ENCODE measurements around the gene CUL4B. TPM values are rescaled to one million over a fixed set of nuclear protein-coding genes. Genes with fewer than 3 reads are reported as not detected.

The CUL4B gene
- total RNA-seq, 1 experiment from 2014 or later, result 50.6 TPM

DNA sequence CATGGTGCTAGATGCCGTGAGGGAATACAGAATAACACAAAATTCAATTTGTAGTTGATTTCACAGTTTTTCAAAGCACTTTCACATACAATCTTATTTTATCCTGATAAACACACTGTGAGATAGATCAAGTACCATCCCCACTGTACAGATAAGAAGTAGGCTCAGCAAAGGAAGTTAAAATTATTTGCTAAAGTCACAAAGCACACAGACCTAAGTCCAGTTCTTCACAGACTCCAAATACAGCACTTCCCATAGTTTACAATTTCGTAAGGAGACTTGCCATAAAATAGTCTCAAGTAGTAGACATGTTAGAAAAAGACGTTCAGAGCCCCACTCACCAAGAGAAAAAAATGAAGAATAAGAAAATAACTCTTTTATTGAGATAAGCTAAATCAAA lies 7.8 kb upstream of the CUL4B start:
- no peak overlapping the region for H3K9ac ChIP-seq (ENCODE audit: low read length)
- H3K27ac ChIP-seq (ENCODE audit: low read length), result no peak overlapping the region
- 0 out of 2 replicates have a peak, but pooled peaks cover 4% of the 10 kb centered on the region for H3K4me1 ChIP-seq (ENCODE audit: low read length)
- no peak overlapping the region for H2AFZ ChIP-seq (ENCODE audit: low read length)
- H3K9me2 ChIP-seq (replicated peaks; ENCODE audit: insufficient read depth, low read length), result no peaks in the 10 kb centered on the region
- H3K9me3 ChIP-seq (ENCODE audit: low read length), result no peaks in the 10 kb centered on the region
- no peaks in the 10 kb centered on the region for H3K27me3 ChIP-seq (ENCODE audit: low read length)
- no peak for DNase-seq
- H3K79me2 ChIP-seq (ENCODE audit: low read length), result no peaks in the 10 kb centered on the region
- H4K20me1 ChIP-seq (ENCODE audit: insufficient read depth, low read depth, low read length), result no peaks in the 10 kb centered on the region
- H3K4me2 ChIP-seq (ENCODE audit: low read depth, low read length, poor library complexity, severe bottlenecking), result no peak overlapping the region
- no peak overlapping the region for H3K4me3 ChIP-seq (ENCODE audit: low read length)
- H3K36me3 ChIP-seq (ENCODE audit: insufficient read depth, low read length), result no peaks in the 10 kb centered on the region

- no peak overlapping the region for H3K27ac ChIP-seq (ENCODE audit: low read length)
- H3K36me3 ChIP-seq (ENCODE audit: insufficient read depth, low read length), result no peaks in the 10 kb centered on the region
- H3K4me3 ChIP-seq (ENCODE audit: low read length), result no peak overlapping the region
- no peaks in the 10 kb centered on the region for H4K20me1 ChIP-seq (ENCODE audit: insufficient read depth, low read depth, low read length)
- no peak overlapping the region for H2AFZ ChIP-seq (ENCODE audit: low read length)
- no peaks in the 10 kb centered on the region for H3K27me3 ChIP-seq (ENCODE audit: low read length)
- no peaks in the 10 kb centered on the region for H3K79me2 ChIP-seq (ENCODE audit: low read length)
- 0 out of 2 replicates have a peak, but pooled peaks cover 4% of the 10 kb centered on the region for H3K4me1 ChIP-seq (ENCODE audit: low read length)
- H3K9ac ChIP-seq (ENCODE audit: low read length), result no peak overlapping the region
- no peak for DNase-seq
- no peaks in the 10 kb centered on the region for H3K9me3 ChIP-seq (ENCODE audit: low read length)
- H3K9me2 ChIP-seq (replicated peaks; ENCODE audit: insufficient read depth, low read length), result no peaks in the 10 kb centered on the region
- H3K4me2 ChIP-seq (ENCODE audit: low read depth, low read length, poor library complexity, severe bottlenecking), result no peak overlapping the region
These were observed 7.3 kb upstream of the CUL4B start for GRCh38 chrX:120568035-120568434.

- Histone ChIP-seq H3K9ac (ENCODE audit: low read length) (no peak overlapping the region), H3K9me3 (ENCODE audit: low read length) (no peaks in the 10 kb centered on the region), H3K4me3 (ENCODE audit: low read length) (no peak overlapping the region), H3K79me2 (ENCODE audit: low read length) (no peaks in the 10 kb centered on the region), H3K27me3 (ENCODE audit: low read length) (no peaks in the 10 kb centered on the region), H4K20me1 (ENCODE audit: insufficient read depth, low read depth, low read length) (no peaks in the 10 kb centered on the region), H3K4me1 (ENCODE audit: low read length) (peaks cover 10% of the 10 kb centered on the region), H3K27ac (ENCODE audit: low read length) (no peak overlapping the region), H2AFZ (ENCODE audit: low read length) (no peak overlapping the region), H3K9me2 (replicated peaks; ENCODE audit: insufficient read depth, low read length) (no peaks in the 10 kb centered on the region), H3K4me2 (ENCODE audit: low read depth, low read length, poor library complexity, severe bottlenecking) (no peak overlapping the region), H3K36me3 (ENCODE audit: insufficient read depth, low read length) (no peaks in the 10 kb centered on the region)
- DNase-seq, result no peak
These were observed 6.1 kb upstream of the CUL4B start for GRCh38 chrX:120566817-120567216.

GRCh38 chrX:120564925-120565324 lies 4.2 kb upstream of the CUL4B start:
- no peak overlapping the region for H3K27ac ChIP-seq (ENCODE audit: low read length)
- no peak overlapping the region for H3K4me3 ChIP-seq (ENCODE audit: low read length)
- no peaks in the 10 kb centered on the region for H3K9me3 ChIP-seq (ENCODE audit: low read length)
- no peaks in the 10 kb centered on the region for H3K9me2 ChIP-seq (replicated peaks; ENCODE audit: insufficient read depth, low read length)
- H3K4me2 ChIP-seq (ENCODE audit: low read depth, low read length, poor library complexity, severe bottlenecking), result no peak overlapping the region
- H3K9ac ChIP-seq (ENCODE audit: low read length), result no peak overlapping the region
- no peaks in the 10 kb centered on the region for H3K36me3 ChIP-seq (ENCODE audit: insufficient read depth, low read length)
- no peaks in the 10 kb centered on the region for H3K79me2 ChIP-seq (ENCODE audit: low read length)
- no peaks in the 10 kb centered on the region for H3K27me3 ChIP-seq (ENCODE audit: low read length)
- no peaks in the 10 kb centered on the region for H4K20me1 ChIP-seq (ENCODE audit: insufficient read depth, low read depth, low read length)
- H2AFZ ChIP-seq (ENCODE audit: low read length), result no peak overlapping the region
- H3K4me1 ChIP-seq (ENCODE audit: low read length), result peaks cover 15% of the 10 kb centered on the region
- peak; percentile 46 for DNase-seq

DNA sequence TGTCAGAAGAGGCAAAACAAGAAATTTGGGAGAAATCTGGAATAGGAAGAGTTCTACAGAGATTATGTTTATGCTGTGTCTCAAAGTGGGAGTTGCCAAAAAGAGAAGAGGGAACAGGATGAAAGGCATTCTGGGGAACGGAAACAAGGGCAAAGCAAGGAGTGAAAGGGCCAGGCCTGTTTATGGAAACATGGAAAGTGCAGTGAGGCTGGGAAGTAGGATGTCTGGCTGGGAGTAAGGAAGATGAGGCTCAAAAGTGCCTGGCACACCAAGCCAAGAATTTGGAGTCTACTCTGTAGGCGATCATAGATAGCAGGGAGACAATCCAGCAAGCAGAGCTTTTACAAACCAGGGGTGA lies 1.8 kb upstream of the CUL4B start:
- peak overlapping the region; percentile 88 for H3K27ac ChIP-seq (ENCODE audit: low read length)

GRCh38 chrX:120561634-120562568 lies 1.1 kb upstream of the CUL4B start:
- peak overlapping the region; percentile 21; the same call in 1 of the 2 replicates for H2AFZ ChIP-seq (ENCODE audit: low read length)
- peak overlapping the region; percentile 88 for H3K27ac ChIP-seq (ENCODE audit: low read length)
- no peaks in the 10 kb centered on the region for H4K20me1 ChIP-seq (ENCODE audit: insufficient read depth, low read depth, low read length)
- H3K9ac ChIP-seq (ENCODE audit: low read length), result peak overlapping the region; percentile 91
- H3K9me2 ChIP-seq (replicated peaks; ENCODE audit: insufficient read depth, low read length), result no peaks in the 10 kb centered on the region
- H3K27me3 ChIP-seq (ENCODE audit: low read length), result no peaks in the 10 kb centered on the region
- peak overlapping the region; percentile 72 for H3K4me3 ChIP-seq (ENCODE audit: low read length)
- H3K4me1 ChIP-seq (ENCODE audit: low read length), result peaks cover 28% of the 10 kb centered on the region
- H3K4me2 ChIP-seq (ENCODE audit: low read depth, low read length, poor library complexity, severe bottlenecking), result peak overlapping the region; percentile 75
- no peaks in the 10 kb centered on the region for H3K9me3 ChIP-seq (ENCODE audit: low read length)
- peaks cover 28% of the 10 kb centered on the region for H3K79me2 ChIP-seq (ENCODE audit: low read length)
- no peak for DNase-seq
- peaks cover 6% of the 10 kb centered on the region for H3K36me3 ChIP-seq (ENCODE audit: insufficient read depth, low read length)

More for the DNA sequence above, 1.8 kb upstream of the CUL4B start:
- Histone ChIP-seq H3K36me3 (ENCODE audit: insufficient read depth, low read length) (peaks cover 2% of the 10 kb centered on the region), H2AFZ (ENCODE audit: low read length) (no peak overlapping the region), H3K9me3 (ENCODE audit: low read length) (no peaks in the 10 kb centered on the region), H3K4me3 (ENCODE audit: low read length) (no peak overlapping the region), H3K9me2 (replicated peaks; ENCODE audit: insufficient read depth, low read length) (no peaks in the 10 kb centered on the region), H3K4me1 (ENCODE audit: low read length) (peaks cover 27% of the 10 kb centered on the region), H4K20me1 (ENCODE audit: insufficient read depth, low read depth, low read length) (no peaks in the 10 kb centered on the region), H3K4me2 (ENCODE audit: low read depth, low read length, poor library complexity, severe bottlenecking) (peak overlapping the region; percentile 75), H3K27me3 (ENCODE audit: low read length) (no peaks in the 10 kb centered on the region), H3K79me2 (ENCODE audit: low read length) (peaks cover 22% of the 10 kb centered on the region), H3K9ac (ENCODE audit: low read length) (peak overlapping the region; percentile 91; the same call in 1 of the 2 replicates)
- no peak for DNase-seq

- Histone ChIP-seq H4K20me1 (ENCODE audit: insufficient read depth, low read depth, low read length) (no peaks in the 10 kb centered on the region), H3K9me3 (ENCODE audit: low read length) (no peaks in the 10 kb centered on the region), H2AFZ (ENCODE audit: low read length) (no peak overlapping the region; the same call in 1 of the 2 replicates), H3K4me2 (ENCODE audit: low read depth, low read length, poor library complexity, severe bottlenecking) (peak overlapping the region; percentile 75), H3K9ac (ENCODE audit: low read length) (peak overlapping the region; percentile 91), H3K27ac (ENCODE audit: low read length) (peak overlapping the region; percentile 91), H3K4me1 (ENCODE audit: low read length) (peaks cover 28% of the 10 kb centered on the region), H3K27me3 (ENCODE audit: low read length) (no peaks in the 10 kb centered on the region), H3K36me3 (ENCODE audit: insufficient read depth, low read length) (peaks cover 10% of the 10 kb centered on the region), H3K79me2 (ENCODE audit: low read length) (peaks cover 38% of the 10 kb centered on the region), H3K9me2 (replicated peaks; ENCODE audit: insufficient read depth, low read length) (no peaks in the 10 kb centered on the region), H3K4me3 (ENCODE audit: low read length) (peak overlapping the region; percentile 72)
- DNase-seq, result peak; percentile 54
These were observed 339 bp downstream of the CUL4B start for GRCh38 chrX:120560405-120560841.

DNA sequence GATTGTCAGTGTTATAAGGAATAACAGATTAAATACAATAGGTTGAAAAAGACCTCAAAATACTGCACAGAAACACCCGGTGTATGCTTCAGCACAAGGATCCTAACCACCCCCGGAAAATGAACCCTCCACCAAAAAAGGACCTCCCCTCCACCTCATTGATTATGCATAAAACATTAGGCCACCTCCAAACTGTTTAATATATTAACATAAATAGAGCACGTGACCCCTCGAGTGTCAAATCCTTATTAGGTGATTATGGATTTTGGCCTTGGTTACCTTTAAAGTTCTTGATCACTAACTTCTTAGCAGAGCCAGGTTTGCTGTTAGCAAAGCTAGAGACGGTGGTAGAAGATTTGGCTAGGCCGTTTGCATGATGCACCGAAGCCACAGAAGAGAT lies 958 bp downstream of the CUL4B start:
- H3K9me2 ChIP-seq (replicated peaks; ENCODE audit: insufficient read depth, low read length), result no peaks in the 10 kb centered on the region
- H3K9me3 ChIP-seq (ENCODE audit: low read length), result no peaks in the 10 kb centered on the region
- no peaks in the 10 kb centered on the region for H4K20me1 ChIP-seq (ENCODE audit: insufficient read depth, low read depth, low read length)
- peak overlapping the region; percentile 91 for H3K27ac ChIP-seq (ENCODE audit: low read length)
- DNase-seq, result peak; percentile 76
- peaks cover 42% of the 10 kb centered on the region for H3K79me2 ChIP-seq (ENCODE audit: low read length)
- H3K27me3 ChIP-seq (ENCODE audit: low read length), result no peaks in the 10 kb centered on the region
- H3K4me2 ChIP-seq (ENCODE audit: low read depth, low read length, poor library complexity, severe bottlenecking), result peak overlapping the region; percentile 75
- peaks cover 24% of the 10 kb centered on the region for H3K4me1 ChIP-seq (ENCODE audit: low read length)
- H2AFZ ChIP-seq (ENCODE audit: low read length), result no peak overlapping the region; the same call in 1 of the 2 replicates
- peak overlapping the region; percentile 72 for H3K4me3 ChIP-seq (ENCODE audit: low read length)
- peak overlapping the region; percentile 91 for H3K9ac ChIP-seq (ENCODE audit: low read length)
- H3K36me3 ChIP-seq (ENCODE audit: insufficient read depth, low read length), result peaks cover 10% of the 10 kb centered on the region

Data from Karpas-422 (cell line).